Endothelial cell of umbilical vein (primary cell): ENCODE measurements around the gene C1QA. TPM values are rescaled to one million over a fixed set of nuclear protein-coding genes. Genes with fewer than 3 reads are reported as not detected.

ENCODE experiments used
- BruUV-seq: library from RNA; stranded (reverse); fragments of 400-500 nt; replicated peaks from 2 replicates; lab custom pipeline; 2021; lab: Mats Ljungman, UMichigan
- CTCF ChIA-PET: fragments of 300-600, 350-600 bp; sonication (Branson Sonifier 250); formaldehyde crosslinking; loops from one replicate; lab custom pipeline; 2021; ENCODE audit warnings: antibody characterized with exemption, inconsistent platforms; lab: Charles Lee
- POLR2A ChIA-PET: fragments of 300-600, 350-600 bp; sonication (Branson Sonifier 250); formaldehyde crosslinking; loops from one replicate; lab custom pipeline; 2021; ENCODE audit warnings: antibody characterized with exemption, inconsistent platforms; lab: Charles Lee
- DNase-seq: peaks from one replicate; pipeline ENCODE4 v3.0.0-alpha.2; 2011; ENCODE audit warnings: low read depth, low spot score
- FAIRE-seq: peaks from 2 replicates; lab custom pipeline; 2011; peaks lifted over from hg19 to GRCh38; lab: Jason Lieb, UNC
- H2AFZ ChIP-seq: 2 replicates; pipeline ENCODE4 v1.6.0; 2012; ENCODE audit warnings: low read depth, low read length, control low read depth, inconsistent platforms
- H3K27ac ChIP-seq: 2 replicates; pipeline ENCODE4 v1.5.1; 2011; ENCODE audit warnings: low read depth, mild to moderate bottlenecking, control low read depth, low read length, moderate library complexity; ENCODE audit not compliant: insufficient read depth
- H3K27me3 ChIP-seq, 2 experiments: 2 replicates each; pipeline versions ENCODE4 v1.6.0 to v1.6.1; 2011; ENCODE audit warnings: low read length in 2 of 2, mixed read lengths in 1 of 2; ENCODE audit not compliant: control insufficient read depth in 2 of 2, insufficient read depth in 2 of 2
- H3K36me3 ChIP-seq, 2 experiments: 2 replicates in 1 of 2; 3 replicates in 1 of 2; pipeline ENCODE4 v1.5.1; 2011; ENCODE audit warnings: low read length in 2 of 2, mild to moderate bottlenecking in 1 of 2, moderate library complexity in 1 of 2; ENCODE audit not compliant: control insufficient read depth in 2 of 2, insufficient read depth in 2 of 2; ENCODE audit errors: extremely low read depth in 1 of 2
- H3K4me1 ChIP-seq: 3 replicates; pipeline ENCODE4 v1.5.1; 2011; ENCODE audit warnings: mild to moderate bottlenecking, low read length; ENCODE audit not compliant: control insufficient read depth, insufficient read depth; ENCODE audit errors: extremely low read depth
- H3K4me2 ChIP-seq: 2 replicates; pipeline ENCODE4 v1.6.1; 2011; ENCODE audit warnings: low read length, control low read depth, mixed read lengths; ENCODE audit not compliant: insufficient read depth
- H3K4me3 ChIP-seq, 3 experiments: fragments of 200-600 bp in 1 of 3; sonication (generic), shearing (Covaris generic) in 1 of 3; replicated peaks in 1 of 3; 2 replicates each; pipeline ENCODE4 v1.5.1; 2011 to 2016; ENCODE audit warnings: control low read depth in 3 of 3, low read length in 3 of 3, mild to moderate bottlenecking in 2 of 3, inconsistent platforms in 1 of 3, low read depth in 1 of 3, moderate library complexity in 1 of 3; ENCODE audit not compliant: insufficient read depth in 1 of 3
- H3K79me2 ChIP-seq: 2 replicates; pipeline ENCODE4 v1.6.0; 2012; ENCODE audit warnings: low read length, inconsistent platforms; ENCODE audit not compliant: control insufficient read depth, insufficient read depth
- H3K9ac ChIP-seq: replicated peaks from 2 replicates; pipeline ENCODE3; 2011; ENCODE audit warnings: low read length, control low read depth; ENCODE audit not compliant: insufficient read depth; ENCODE audit errors: extremely low read depth
- H3K9me1 ChIP-seq: replicated peaks from 3 replicates; pipeline ENCODE4 v1.6.0; 2011; ENCODE audit warnings: mild to moderate bottlenecking, low read length; ENCODE audit not compliant: control insufficient read depth, insufficient read depth; ENCODE audit errors: extremely low read depth
- H3K9me3 ChIP-seq: replicated peaks from 2 replicates; pipeline ENCODE4 v1.5.1; 2012; ENCODE audit warnings: low read length, inconsistent platforms; ENCODE audit not compliant: control insufficient read depth, insufficient read depth
- H4K20me1 ChIP-seq: replicated peaks from 2 replicates; pipeline ENCODE3; 2011; ENCODE audit warnings: mild to moderate bottlenecking, low read length; ENCODE audit not compliant: control insufficient read depth, insufficient read depth; ENCODE audit errors: extremely low read depth
- CTCF ChIP-seq, 2 donors: IDR thresholded peaks; 1 replicate in 1 of 2; 2 replicates in 1 of 2; pipeline ENCODE4 v1.5.1; 2011; ENCODE audit warnings: low read length in 2 of 2, mild to moderate bottlenecking in 2 of 2, moderate library complexity in 2 of 2, control low read depth in 1 of 2, inconsistent platforms in 1 of 2, low read depth in 1 of 2; ENCODE audit not compliant: insufficient read depth in 1 of 2; ENCODE audit errors: extremely low read depth in 1 of 2
- EZH2 ChIP-seq: IDR thresholded peaks from 2 replicates; pipeline ENCODE4 v1.6.1; 2012; ENCODE audit warnings: borderline replicate concordance, low read depth, mild to moderate bottlenecking, moderate library complexity, low read length, inconsistent platforms; ENCODE audit not compliant: severe bottlenecking
- FOS ChIP-seq: IDR thresholded peaks from 2 replicates; pipeline ENCODE4 v1.6.1; 2011; ENCODE audit warnings: mild to moderate bottlenecking, low read length, moderate library complexity, borderline replicate concordance; ENCODE audit not compliant: insufficient read depth
- GATA2 ChIP-seq: IDR thresholded peaks from 2 replicates; pipeline ENCODE4 v1.7.0; 2011; ENCODE audit warnings: low read depth, mild to moderate bottlenecking, moderate library complexity, mixed read lengths, low read length; ENCODE audit not compliant: insufficient read length, insufficient read depth
- JUN ChIP-seq: IDR thresholded peaks from 2 replicates; pipeline ENCODE4 v1.6.1; 2011; ENCODE audit warnings: borderline replicate concordance, low read depth; ENCODE audit not compliant: insufficient read length, insufficient read depth
- MYC ChIP-seq: IDR thresholded peaks from one replicate; pipeline ENCODE4 v1.6.1; 2011; ENCODE audit warnings: mild to moderate bottlenecking, low read depth, low read length
- POLR2A ChIP-seq: IDR thresholded peaks from 2 replicates; pipeline ENCODE4 v1.6.1; 2012; ENCODE audit warnings: low read depth, mild to moderate bottlenecking, control low read depth, low read length
- POLR2AphosphoS5 ChIP-seq: IDR thresholded peaks from 2 replicates; pipeline ENCODE4 v1.6.1; 2012; ENCODE audit warnings: low read depth, mild to moderate bottlenecking, control low read depth, low read length, moderate library complexity; ENCODE audit not compliant: insufficient read depth
- dilution Hi-C: fragments of 300-500 bp; cut with MboI; formaldehyde crosslinking; loops from one replicate; pipeline ENCODE4 v1.15.0; 2019; ENCODE audit warnings: low sequenced_read_pairs; ENCODE audit not compliant: extremely low pct_ligation_motif_present
- intact Hi-C: fragments of 100-400 bp; cut with micrococcal nuclease; formaldehyde crosslinking; loops from one replicate; pipeline ENCODE4 v1.10.0; 2022
- polyA plus RNA-seq, 4 experiments: library from polyadenylated mRNA; depleted of rRNA in 3 of 4; stranded (reverse) in 3 of 4; unstranded in 1 of 4; fragments of >200 nt; gene quantifications; 2 replicates each; pipeline versions ENCODE4 v1.2.1 to v1.2.3, GENCODE V29; 2011 to 2012; ENCODE audit warnings: missing spikeins in 1 of 4
- total RNA-seq: library from RNA; stranded (reverse); gene quantifications from 2 replicates; pipeline ENCODE4 v1.2.3, GENCODE V29; 2021
- TF ChIP-seq, protein P1 (sequence below): IDR thresholded peaks from 2 replicates; pipeline ENCODE4 v1.6.1; 2011; ENCODE audit not compliant: insufficient read depth, insufficient read length

The C1QA gene
- total and polyA plus RNA-seq, 2 donors (not counting 3 experiments of a cell fraction or from before 2014, with no cell fraction given) = not detected

- dilution Hi-C loops (no loop called here), intact Hi-C loops (no loop called here)
- DNase-seq (no peak), FAIRE-seq (no peak)
- no peaks in the 10 kb centered on the region for H3K4me1 ChIP-seq
- CTCF ChIA-PET = no interaction called here
- H3K4me2 ChIP-seq = no peak overlapping the region
- no TSS peak for BruUV-seq
- no peak overlapping the region for H3K4me3 ChIP-seq
- POLR2A ChIA-PET = no interaction called here
- no peaks in the 10 kb centered on the region for H3K9me3 ChIP-seq
- H3K27ac ChIP-seq = no peak overlapping the region
- TF ChIP-seq CTCF (IDR thresholded peaks at IDR 0.05; ENCODE audit: extremely low read depth in 1 of 2, insufficient read depth in 1 of 2, low read depth in 1 of 2, low read length in 2 of 2) (no peak), POLR2AphosphoS5 (no peak), FOS (no peak), MYC (no peak), GATA2 (no peak), POLR2A (no peak), JUN (no peak), EZH2 (no peak)
- TF ChIP-seq, protein P1, sequence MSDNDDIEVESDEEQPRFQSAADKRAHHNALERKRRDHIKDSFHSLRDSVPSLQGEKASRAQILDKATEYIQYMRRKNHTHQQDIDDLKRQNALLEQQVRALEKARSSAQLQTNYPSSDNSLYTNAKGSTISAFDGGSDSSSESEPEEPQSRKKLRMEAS = no peak
- no peaks in the 10 kb centered on the region for H4K20me1 ChIP-seq
- no peaks in the 10 kb centered on the region for H3K9me1 ChIP-seq
- H3K9ac ChIP-seq = no peak overlapping the region
- peaks cover 2 to 8% of the 10 kb centered on the region in 2 experiments for H3K27me3 ChIP-seq
- no peaks in the 10 kb centered on the region for H3K36me3 ChIP-seq
- no peaks in the 10 kb centered on the region for H3K79me2 ChIP-seq
- H2AFZ ChIP-seq = no peak overlapping the region
Observed at GRCh38 chr1:22594396-22594795, 42.0 kb upstream of the C1QA start.
